Ectodermal cell (in vitro differentiated cells): Measurements from ENCODE around the gene CLN6.

ENCODE experiments used
- H3K27ac ChIP-seq: 2 replicates; pipeline ENCODE4 v1.7.0; 2013; ENCODE audit warnings: mild to moderate bottlenecking, low read depth, low read length; ENCODE audit not compliant: insufficient read depth, poor library complexity, severe bottlenecking
- H3K27me3 ChIP-seq: 2 replicates; pipeline ENCODE4 v1.7.0; 2013; ENCODE audit warnings: mild to moderate bottlenecking, low read length; ENCODE audit not compliant: insufficient read depth, control insufficient read depth, poor library complexity, severe bottlenecking
- H3K36me3 ChIP-seq: one replicate; pipeline ENCODE4 v1.7.0; 2013; ENCODE audit warnings: low read length; ENCODE audit not compliant: control insufficient read depth, insufficient read depth
- H3K4me1 ChIP-seq: one replicate; pipeline ENCODE4 v1.7.0; 2013; ENCODE audit warnings: low read length; ENCODE audit not compliant: control insufficient read depth, insufficient read depth
- H3K4me3 ChIP-seq: 2 replicates; pipeline ENCODE4 v1.7.0; 2013; ENCODE audit warnings: low read depth, low read length, control low read depth; ENCODE audit not compliant: insufficient read depth
- H3K9me3 ChIP-seq: 2 replicates; pipeline ENCODE4 v1.7.0; 2013; ENCODE audit warnings: mild to moderate bottlenecking, low read length, moderate library complexity; ENCODE audit not compliant: control insufficient read depth
- WGBS, 2 experiments: methylation state at CpG; one replicate each; pipeline ENCODE4 v1.1.7; 2013; ENCODE audit warnings: missing lambda C conversion rate in 2 of 2; 5-methylcytosine and 5-hydroxymethylcytosine counted together

The CLN6 gene

DNA sequence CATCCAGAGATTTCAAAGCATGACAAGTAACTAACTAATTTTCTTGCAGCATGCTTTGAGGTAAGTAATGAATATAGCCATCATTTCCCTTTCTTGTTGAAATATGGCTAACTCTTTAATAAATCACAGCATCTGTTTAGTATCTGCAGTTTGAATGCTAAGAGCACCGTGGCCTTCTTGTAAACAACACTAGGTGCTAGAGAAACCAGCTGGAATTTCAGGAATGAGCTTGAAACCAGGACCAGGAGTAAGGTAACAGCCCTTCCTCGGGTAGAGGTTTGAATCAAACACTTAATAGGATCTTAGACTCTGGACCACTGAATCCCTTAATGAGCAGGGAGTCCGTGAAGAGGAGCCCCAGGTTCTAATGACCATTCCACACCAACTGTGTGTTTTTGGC is 38.0 kb downstream of the CLN6 start:
- no peak overlapping the region for H3K27ac ChIP-seq
- H3K36me3 ChIP-seq: peaks cover 12% of the 10 kb centered on the region
- no peaks in the 10 kb centered on the region for H3K27me3 ChIP-seq
- H3K4me1 ChIP-seq: no peaks in the 10 kb centered on the region
- WGBS, 2 experiments: 80 to 87% methylated on average over 3 of the region's 3 CpGs
- no peak overlapping the region for H3K4me3 ChIP-seq
- H3K9me3 ChIP-seq: no peaks in the 10 kb centered on the region

DNA sequence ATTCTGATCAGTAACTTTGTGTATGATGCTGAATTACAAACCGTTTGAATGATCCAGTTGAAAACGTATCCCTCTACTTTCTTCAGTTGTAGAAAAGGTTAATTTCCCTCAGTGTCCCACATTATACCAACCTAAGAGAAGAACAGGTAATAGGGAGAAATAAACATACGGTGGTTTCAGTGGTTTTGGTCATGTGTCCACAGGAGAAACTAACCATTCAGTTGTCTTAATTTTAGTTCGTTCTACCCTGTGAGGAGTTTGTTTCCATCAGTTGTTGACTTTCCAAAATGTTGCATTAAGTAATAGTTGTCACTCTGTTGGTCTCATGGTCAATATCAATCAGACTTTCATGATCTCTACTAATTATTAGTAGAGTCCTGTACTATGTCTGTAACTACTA is 39.5 kb downstream of the CLN6 start:
- H3K27ac ChIP-seq: no peak overlapping the region
- peaks cover 12% of the 10 kb centered on the region for H3K36me3 ChIP-seq
- H3K9me3 ChIP-seq: no peaks in the 10 kb centered on the region
- no peaks in the 10 kb centered on the region for H3K4me1 ChIP-seq
- H3K4me3 ChIP-seq: no peak overlapping the region
- 92 to 95% methylated on average over 2 to 4 of the region's 4 CpGs for WGBS, 2 experiments
- no peaks in the 10 kb centered on the region for H3K27me3 ChIP-seq

DNA sequence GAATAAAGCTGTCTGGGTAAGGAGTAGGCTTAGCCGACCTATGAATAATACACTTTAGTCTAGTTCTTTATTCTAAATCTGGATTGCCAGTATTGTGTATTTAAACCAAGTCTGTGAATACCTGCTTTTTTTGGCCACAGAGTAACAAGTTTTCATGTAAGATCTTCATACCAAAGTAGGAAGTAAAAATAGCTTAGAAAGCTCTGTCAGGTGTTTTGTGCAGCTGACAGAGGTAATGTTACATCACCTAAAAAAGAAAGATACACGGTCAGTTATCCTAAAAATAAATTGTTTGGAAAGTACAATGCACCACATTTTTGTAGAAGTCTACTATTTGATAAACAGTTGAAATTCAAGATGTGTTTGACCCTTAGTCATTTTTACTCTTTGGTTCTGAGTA is 40.9 kb downstream of the CLN6 start:
- Histone ChIP-seq H3K4me1 (no peaks in the 10 kb centered on the region), H3K27me3 (no peaks in the 10 kb centered on the region), H3K27ac (no peak overlapping the region), H3K9me3 (no peaks in the 10 kb centered on the region), H3K4me3 (no peak overlapping the region), H3K36me3 (peaks cover 16% of the 10 kb centered on the region)
- 93 to 100% methylated on average over 1 to 2 of the region's 2 CpGs for WGBS, 2 experiments

DNA sequence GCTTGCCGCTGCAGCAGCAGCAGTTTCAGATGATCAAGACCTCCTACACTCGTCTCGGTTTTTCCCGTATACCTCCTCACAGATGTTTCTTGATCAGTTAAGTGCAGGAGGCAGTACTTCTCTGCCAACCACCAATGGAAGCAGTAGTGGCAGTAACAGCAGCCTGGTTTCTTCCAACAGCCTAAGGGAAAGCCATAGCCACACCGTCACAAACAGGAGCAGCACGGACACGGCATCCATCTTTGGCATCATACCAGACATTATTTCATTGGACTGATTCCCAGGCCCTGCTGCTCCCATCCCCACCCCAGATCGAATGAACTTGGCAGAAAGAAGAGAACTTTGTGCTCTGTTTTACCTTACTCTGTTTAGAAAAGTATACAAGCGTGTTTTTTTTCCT is 42.0 kb downstream of the CLN6 start:
- Histone ChIP-seq H3K4me3 (no peak overlapping the region), H3K4me1 (no peaks in the 10 kb centered on the region), H3K36me3 (peaks cover 18% of the 10 kb centered on the region), H3K27ac (no peak overlapping the region), H3K27me3 (no peaks in the 10 kb centered on the region), H3K9me3 (no peaks in the 10 kb centered on the region)
- WGBS, 2 experiments: 95 to 96% methylated on average over 8 to 9 of the region's 9 CpGs

DNA sequence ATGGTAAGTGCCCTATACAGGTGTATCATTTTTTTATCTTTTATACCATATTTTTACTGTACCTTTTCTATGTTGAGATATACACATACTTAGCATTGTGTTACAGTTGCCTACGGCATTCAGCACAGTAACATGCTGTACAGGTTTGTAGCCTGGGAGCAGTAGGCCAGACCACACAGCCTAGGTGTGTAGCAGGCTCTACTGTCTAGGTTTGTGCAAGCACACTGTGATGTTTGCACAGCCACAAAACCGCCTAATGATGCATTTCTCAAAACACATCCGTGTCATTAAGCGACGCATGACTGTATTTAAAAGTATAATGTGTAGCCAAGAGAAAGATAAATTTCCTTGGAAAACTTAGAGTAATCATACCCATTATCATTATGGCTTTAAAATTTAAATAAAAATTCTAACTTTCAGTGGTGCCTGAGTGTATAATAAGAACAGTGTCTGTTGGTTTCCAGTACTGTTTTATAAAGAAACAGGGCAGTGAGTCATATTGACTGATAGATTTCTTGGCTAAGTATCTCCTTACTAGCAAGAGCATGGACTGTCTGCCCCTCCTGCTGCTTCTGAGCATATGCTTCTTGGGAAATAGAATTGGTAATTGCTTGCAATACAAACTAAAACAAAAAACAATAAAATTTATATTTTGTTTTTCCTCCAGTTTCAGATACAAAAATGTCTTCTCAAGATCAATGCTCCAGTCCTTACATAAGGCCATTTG is 42.7 kb downstream of the CLN6 start:
- Histone ChIP-seq H3K36me3 (peaks cover 18% of the 10 kb centered on the region), H3K27me3 (no peaks in the 10 kb centered on the region), H3K4me1 (no peaks in the 10 kb centered on the region), H3K9me3 (no peaks in the 10 kb centered on the region), H3K27ac (no peak overlapping the region), H3K4me3 (no peak overlapping the region)
- 75 to 80% methylated on average over 3 of the region's 5 CpGs for WGBS, 2 experiments

DNA sequence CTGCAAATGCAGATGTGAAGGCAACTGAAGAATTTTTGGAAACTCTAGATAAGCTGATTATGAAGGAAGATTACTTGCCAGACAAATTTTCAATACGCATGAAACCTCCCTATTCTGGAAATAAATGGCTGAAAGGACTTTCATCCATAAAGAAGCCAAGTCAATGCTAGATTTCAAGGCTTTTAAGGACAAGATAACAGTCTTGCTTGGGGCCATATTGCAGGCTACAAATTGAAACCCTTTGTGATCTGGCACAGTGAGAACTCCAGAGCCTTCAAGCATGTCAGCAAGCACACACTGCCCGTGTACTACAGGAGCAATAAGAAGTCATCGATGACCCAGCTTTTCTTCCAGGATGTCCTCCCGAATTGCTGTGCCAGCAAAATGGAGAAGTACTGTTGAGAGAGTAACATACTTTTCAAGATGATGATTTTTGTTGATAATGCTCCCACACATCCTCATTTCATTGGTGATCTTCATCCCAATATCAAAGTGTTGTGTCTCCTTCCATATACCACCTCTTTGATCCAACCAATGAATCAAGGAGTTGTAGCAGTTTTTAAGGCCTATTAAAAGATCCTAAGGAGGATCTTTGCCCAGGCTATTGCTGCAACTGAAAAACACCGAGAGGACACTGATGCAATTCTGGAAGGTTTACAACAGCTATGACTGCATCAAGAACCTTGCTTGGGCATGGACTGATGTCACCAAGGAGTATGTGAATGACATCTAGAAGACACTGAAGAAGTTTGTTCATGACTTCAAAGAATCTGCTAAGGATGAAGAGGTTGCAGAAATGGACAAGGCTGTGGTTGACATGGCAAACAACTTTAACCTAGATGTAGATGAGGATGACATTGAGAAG is 44.7 kb downstream of the CLN6 start:
- Histone ChIP-seq H3K27ac (no peak overlapping the region), H3K27me3 (no peaks in the 10 kb centered on the region), H3K4me1 (no peaks in the 10 kb centered on the region), H3K36me3 (peaks cover 25% of the 10 kb centered on the region), H3K4me3 (no peak overlapping the region), H3K9me3 (no peaks in the 10 kb centered on the region)
- WGBS, 2 experiments: 95 to 97% methylated on average over 5 of the region's 5 CpGs

DNA sequence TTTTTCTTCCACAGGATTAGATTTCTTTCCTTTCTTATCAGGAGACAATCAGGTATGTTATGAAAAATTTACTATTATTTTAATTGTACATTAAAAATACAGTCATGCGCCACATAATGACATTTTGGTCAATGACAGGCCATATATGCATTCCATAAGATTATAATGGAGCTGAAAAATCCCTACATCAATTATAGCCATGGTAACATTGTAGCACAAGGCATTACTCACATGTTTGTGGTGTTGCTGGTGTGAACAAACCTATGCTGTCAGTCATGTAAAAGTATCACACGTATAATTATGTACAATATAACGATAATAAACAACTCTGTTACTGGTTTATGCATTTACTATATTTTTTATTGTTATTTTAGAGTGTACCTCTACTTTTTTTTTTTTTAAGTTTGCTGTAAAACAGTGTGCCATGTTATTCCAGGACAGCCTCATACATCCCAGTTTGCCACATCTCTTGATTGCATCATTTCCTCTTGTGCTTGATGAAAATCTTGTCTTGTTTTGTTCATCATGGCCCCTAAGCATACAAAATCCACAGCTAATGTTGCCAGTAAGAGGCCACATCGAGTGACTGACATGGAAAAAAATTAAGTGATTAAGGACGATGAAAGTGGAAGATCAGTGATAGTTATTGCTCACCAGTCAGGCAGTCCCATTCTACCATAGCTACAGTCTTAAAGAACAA is 45.8 kb downstream of the CLN6 start:
- H3K4me3 ChIP-seq: no peak overlapping the region
- WGBS, 2 experiments: 96 to 100% methylated on average over 3 of the region's 5 CpGs

DNA sequence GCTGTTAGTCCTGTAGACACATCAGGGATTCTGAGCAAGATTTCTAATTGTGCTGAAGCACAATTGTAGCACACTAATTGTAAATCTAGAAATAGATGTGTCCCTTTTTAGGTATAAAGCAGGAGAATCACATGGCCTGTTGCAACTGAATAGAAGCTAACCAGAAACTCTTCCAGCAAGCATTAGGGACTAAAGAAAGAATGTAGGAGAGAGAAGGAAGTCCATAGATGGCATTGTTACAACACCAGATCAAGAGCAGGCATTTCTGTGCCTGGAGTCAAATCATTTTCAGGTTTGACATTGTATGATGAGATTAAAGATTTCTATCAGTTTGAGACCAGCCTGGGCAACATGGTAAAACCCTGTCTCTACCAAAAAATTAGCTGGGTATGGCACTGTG is 51.8 kb downstream of the CLN6 start:
- Histone ChIP-seq H3K4me1 (no peaks in the 10 kb centered on the region), H3K27ac (no peak overlapping the region), H3K9me3 (no peaks in the 10 kb centered on the region), H3K27me3 (no peaks in the 10 kb centered on the region), H3K36me3 (peaks cover 8% of the 10 kb centered on the region), H3K4me3 (no peak overlapping the region)

More for the DNA sequence above, 45.8 kb downstream of the CLN6 start:
- Histone ChIP-seq H3K27me3 (no peaks in the 10 kb centered on the region), H3K36me3 (peaks cover 25% of the 10 kb centered on the region), H3K4me1 (no peaks in the 10 kb centered on the region), H3K27ac (no peak overlapping the region), H3K9me3 (no peaks in the 10 kb centered on the region)

DNA sequence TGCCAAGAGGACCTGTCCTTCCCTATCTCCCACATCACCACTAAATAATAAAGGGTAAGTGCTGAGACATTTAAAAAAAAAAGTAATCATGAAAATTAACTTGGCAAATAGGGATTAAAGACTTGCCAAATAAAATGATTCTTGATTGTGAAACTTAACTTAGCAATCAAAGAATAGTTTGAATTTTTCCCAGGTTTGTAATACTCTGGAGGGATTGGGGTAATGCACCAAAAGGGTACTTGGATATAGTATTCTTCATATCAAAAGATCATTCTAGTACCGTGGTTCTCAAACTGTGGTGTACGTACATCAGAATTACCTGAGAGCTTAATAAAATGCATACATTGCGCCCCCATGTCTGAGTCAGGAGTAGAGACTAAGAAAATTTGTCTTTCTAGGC is 52.9 kb downstream of the CLN6 start:
- H3K27me3 ChIP-seq: no peaks in the 10 kb centered on the region
- H3K4me3 ChIP-seq: no peak overlapping the region
- H3K36me3 ChIP-seq: peaks cover 5% of the 10 kb centered on the region
- no peaks in the 10 kb centered on the region for H3K9me3 ChIP-seq
- WGBS, 2 experiments: 95 to 96% methylated on average over 3 of the region's 3 CpGs
- no peak overlapping the region for H3K27ac ChIP-seq
- no peaks in the 10 kb centered on the region for H3K4me1 ChIP-seq

DNA sequence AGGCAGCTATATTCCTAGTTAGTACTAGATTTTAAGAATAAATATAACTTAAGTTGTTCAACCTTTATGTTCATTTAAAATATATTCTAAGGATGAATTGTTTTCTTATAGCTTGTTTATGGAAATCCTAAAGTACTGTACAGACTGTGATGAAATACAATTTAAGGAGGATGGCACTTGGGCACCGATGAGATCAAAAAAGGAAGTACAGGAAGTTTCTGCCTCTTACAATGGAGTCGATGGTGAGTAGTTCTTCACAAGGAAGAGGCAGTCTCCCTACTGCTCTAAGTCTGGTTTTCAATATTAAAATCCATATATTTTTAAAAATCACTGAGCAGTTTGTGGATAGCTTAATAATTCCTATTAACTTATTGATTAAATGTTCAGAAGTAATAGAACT is 54.0 kb downstream of the CLN6 start:
- no peaks in the 10 kb centered on the region for H3K9me3 ChIP-seq
- no peaks in the 10 kb centered on the region for H3K36me3 ChIP-seq
- H3K4me1 ChIP-seq: no peaks in the 10 kb centered on the region
- H3K27me3 ChIP-seq: no peaks in the 10 kb centered on the region
- WGBS, 2 experiments: 93 to 98% methylated on average over 2 of the region's 2 CpGs
- H3K4me3 ChIP-seq: no peak overlapping the region
- no peak overlapping the region for H3K27ac ChIP-seq
